ENCODE results near the gene CNST.
A peak's percentile ranks its signal among the peaks of the same experiment; 100 is the strongest.

CNST gene

GRCh38 chr1:246607462-246607861 lies 41.2 kb downstream of the CNST start:
- Histone ChIP-seq H3K9ac (ENCODE audit: low read length) (no peak overlapping the region), H3K4me1 (ENCODE audit: low read length) (peaks cover 12% of the 10 kb centered on the region), H3K27ac (ENCODE audit: low read length) (no peak overlapping the region), H3K79me2 (ENCODE audit: low read length) (peaks cover 58% of the 10 kb centered on the region), H3K9me3 (ENCODE audit: insufficient read depth, low read length) (no peaks in the 10 kb centered on the region), H3K27me3 (ENCODE audit: low read depth, low read length) (no peaks in the 10 kb centered on the region), H3K4me3 (ENCODE audit: low read length) (no peak overlapping the region), H2AFZ (ENCODE audit: low read depth, low read length) (no peak overlapping the region), H3K36me3 (replicated peaks; ENCODE audit: low read depth, low read length) (peaks cover 5% of the 10 kb centered on the region), H4K20me1 (ENCODE audit: insufficient read depth, low read length) (peaks cover 24% of the 10 kb centered on the region), H3K4me2 (ENCODE audit: low read length) (no peak overlapping the region)
- no peak for TF ChIP-seq EZH2phosphoT487 (IDR thresholded peaks at IDR 0.05; ENCODE audit: low read depth)

DNA sequence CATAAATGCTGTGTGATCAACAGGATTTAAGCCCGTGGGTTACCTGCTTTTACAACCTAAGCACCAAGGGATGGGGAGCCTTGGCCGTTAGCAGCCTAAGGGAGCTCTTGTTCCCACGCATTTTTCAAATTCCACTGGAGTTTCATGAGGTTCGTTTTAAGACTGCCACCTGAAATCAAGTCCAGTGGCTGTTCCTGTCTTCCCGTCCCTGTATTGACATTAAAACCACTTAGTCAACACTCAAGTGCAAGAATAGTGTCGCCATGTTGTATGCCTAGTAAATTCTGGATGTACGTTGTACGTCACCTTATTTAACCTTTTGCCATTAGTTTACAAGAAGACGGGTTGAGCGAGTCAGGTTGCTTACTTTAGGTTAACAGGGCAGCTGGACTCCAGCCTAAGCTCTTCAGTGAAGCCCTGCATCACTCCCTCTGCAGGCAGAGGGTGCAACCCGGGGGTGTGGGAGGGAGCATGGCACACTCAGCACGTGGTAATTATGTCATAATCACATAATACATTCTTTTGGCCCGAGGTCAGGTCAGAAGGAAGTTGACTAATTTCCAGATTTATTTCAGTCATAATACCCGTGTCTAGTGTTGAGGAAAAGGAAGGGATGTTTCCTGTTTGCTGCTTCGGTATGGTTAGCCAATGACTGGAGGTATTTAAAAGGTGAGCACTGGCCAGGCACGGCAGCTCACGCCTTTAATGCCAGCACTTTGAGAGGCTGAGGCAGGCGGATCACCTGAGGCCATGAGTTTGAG lies 42.5 kb downstream of the CNST start:
- no peaks in the 10 kb centered on the region for H3K9me3 ChIP-seq (ENCODE audit: insufficient read depth, low read length)
- no peak overlapping the region for H2AFZ ChIP-seq (ENCODE audit: low read depth, low read length)
- no peaks in the 10 kb centered on the region for H3K27me3 ChIP-seq (ENCODE audit: low read depth, low read length)
- H3K4me2 ChIP-seq (ENCODE audit: low read length): peak overlapping the region; percentile 27; the same call in 1 of the 2 replicates
- H4K20me1 ChIP-seq (ENCODE audit: insufficient read depth, low read length): peaks cover 29% of the 10 kb centered on the region
- H3K36me3 ChIP-seq (replicated peaks; ENCODE audit: low read depth, low read length): peaks cover 5% of the 10 kb centered on the region
- TF ChIP-seq EZH2phosphoT487 (IDR thresholded peaks at IDR 0.05; ENCODE audit: low read depth) (no peak), CTCF (IDR thresholded peaks at IDR 0.05; ENCODE audit: low read depth, low read length) (no peak)
- peaks cover 12% of the 10 kb centered on the region for H3K4me1 ChIP-seq (ENCODE audit: low read length)
- no peak overlapping the region for H3K27ac ChIP-seq (ENCODE audit: low read length)
- H3K4me3 ChIP-seq (ENCODE audit: low read length): no peak overlapping the region
- no peak overlapping the region for H3K9ac ChIP-seq (ENCODE audit: low read length)
- peaks cover 45% of the 10 kb centered on the region for H3K79me2 ChIP-seq (ENCODE audit: low read length)

DNA sequence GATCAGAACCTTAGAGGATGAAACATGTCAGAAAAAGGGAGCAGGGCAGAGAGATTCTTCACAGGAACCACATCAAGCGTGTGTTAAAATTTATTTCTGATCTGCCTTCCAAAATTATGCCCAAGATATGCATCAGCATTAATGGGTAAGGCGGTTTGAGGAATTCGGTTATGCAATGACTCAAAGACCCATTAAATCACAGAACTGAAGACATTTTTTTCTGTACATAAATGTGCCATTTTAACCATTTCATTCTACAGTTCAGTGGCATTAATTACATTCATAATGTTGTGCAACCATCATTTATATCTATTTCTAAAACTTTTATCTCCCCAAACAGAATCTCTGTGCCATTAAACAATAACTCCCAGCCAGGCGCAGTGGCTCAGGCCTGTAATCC lies 43.4 kb downstream of the CNST start:
- Histone ChIP-seq H3K79me2 (ENCODE audit: low read length) (peaks cover 42% of the 10 kb centered on the region), H3K9ac (ENCODE audit: low read length) (no peak overlapping the region), H3K9me3 (ENCODE audit: insufficient read depth, low read length) (no peaks in the 10 kb centered on the region), H2AFZ (ENCODE audit: low read depth, low read length) (no peak overlapping the region), H3K36me3 (replicated peaks; ENCODE audit: low read depth, low read length) (peaks cover 5% of the 10 kb centered on the region), H3K4me1 (ENCODE audit: low read length) (peaks cover 12% of the 10 kb centered on the region), H3K4me3 (ENCODE audit: low read length) (no peak overlapping the region), H3K27me3 (ENCODE audit: low read depth, low read length) (no peaks in the 10 kb centered on the region), H4K20me1 (ENCODE audit: insufficient read depth, low read length) (peaks cover 29% of the 10 kb centered on the region), H3K27ac (ENCODE audit: low read length) (no peak overlapping the region), H3K4me2 (ENCODE audit: low read length) (no peak overlapping the region)
- TF ChIP-seq CTCF (IDR thresholded peaks at IDR 0.05; ENCODE audit: low read depth, low read length) (no peak), EZH2phosphoT487 (IDR thresholded peaks at IDR 0.05; ENCODE audit: low read depth) (no peak)

GRCh38 chr1:246613096-246613758 lies 47.0 kb downstream of the CNST start:
- H3K79me2 ChIP-seq (ENCODE audit: low read length): peaks cover 31% of the 10 kb centered on the region
- no peak overlapping the region for H3K27ac ChIP-seq (ENCODE audit: low read length)

More at GRCh38 chr1:246613096-246613758, 47.0 kb downstream of the CNST start:
- Histone ChIP-seq H2AFZ (ENCODE audit: low read depth, low read length) (no peak overlapping the region), H3K36me3 (replicated peaks; ENCODE audit: low read depth, low read length) (peaks cover 4% of the 10 kb centered on the region), H3K27me3 (ENCODE audit: low read depth, low read length) (no peaks in the 10 kb centered on the region), H3K4me1 (ENCODE audit: low read length) (peaks cover 10% of the 10 kb centered on the region), H3K4me2 (ENCODE audit: low read length) (no peak overlapping the region), H4K20me1 (ENCODE audit: insufficient read depth, low read length) (peaks cover 27% of the 10 kb centered on the region), H3K4me3 (ENCODE audit: low read length) (no peak overlapping the region), H3K9ac (ENCODE audit: low read length) (no peak overlapping the region), H3K9me3 (ENCODE audit: insufficient read depth, low read length) (no peaks in the 10 kb centered on the region)
- TF ChIP-seq CTCF (IDR thresholded peaks at IDR 0.05; ENCODE audit: low read depth, low read length): no peak
- TF ChIP-seq EZH2phosphoT487 (IDR thresholded peaks at IDR 0.05; ENCODE audit: low read depth): no peak
